ENCODE data around the gene LRRC51.

The LRRC51 gene

GRCh38 chr11:72080326-72081183 is at the start of gene LRRC51, which contains the start of gene NUMA1:
TSS of gene LRRC51 (plus strand) at chr11:72080850. CDS start at chr11:72089084, 8,234 bp downstream.
TSS of gene NUMA1 (minus strand) at chr11:72080542. CDS start at chr11:72035943, 44,599 bp downstream.
- Histone ChIP-seq H3K27ac (peak within 1 kb of the TSS; percentile 89 to 93), H3K4me3 (peak within 1 kb of the TSS; percentile 77)
- DNase-seq (ENCODE audit: low spot score): peak; percentile 100
- TF ChIP-seq CTCF (IDR thresholded peaks at IDR 0.05): no peak

- peak overlapping the region; percentile 22 for H3K4me3 ChIP-seq
- no peak for DNase-seq (ENCODE audit: low spot score)
- peak overlapping the region in 1 of 2 donors; percentile 49 for H3K27ac ChIP-seq
- TF ChIP-seq CTCF (IDR thresholded peaks at IDR 0.05): no peak
These were observed 44.0 kb upstream of the LRRC51 start for GRCh38 chr11:72036687-72037086.

- Histone ChIP-seq H3K4me3 (peak overlapping the region; percentile 73), H3K27ac (peak overlapping the region; percentile 95)
- no peak for DNase-seq (ENCODE audit: low spot score)
- no peak for TF ChIP-seq CTCF (IDR thresholded peaks at IDR 0.05)
These were observed 42.9 kb upstream of the LRRC51 start for GRCh38 chr11:72037554-72038311.

GRCh38 chr11:72038491-72038890 is 42.2 kb upstream of the LRRC51 start:
- Histone ChIP-seq H3K27ac (peak overlapping the region; percentile 95), H3K4me3 (peak overlapping the region; percentile 73)
- DNase-seq (ENCODE audit: low spot score): peak; percentile 86
- no peak for TF ChIP-seq CTCF (IDR thresholded peaks at IDR 0.05)

- TF ChIP-seq CTCF (IDR thresholded peaks at IDR 0.05): no peak
- Histone ChIP-seq H3K27ac (peak overlapping the region; percentile 95), H3K4me3 (peak overlapping the region; percentile 73)
- no peak for DNase-seq (ENCODE audit: low spot score)
These were observed 41.4 kb upstream of the LRRC51 start for GRCh38 chr11:72039031-72039855.

- no peak for DNase-seq (ENCODE audit: low spot score)
- Histone ChIP-seq H3K27ac (peak overlapping the region; percentile 95), H3K4me3 (peak overlapping the region; percentile 73)
- TF ChIP-seq CTCF (IDR thresholded peaks at IDR 0.05): no peak
These were observed 40.7 kb upstream of the LRRC51 start for GRCh38 chr11:72039856-72040401.

All from coronary artery (tissue), 2 donors.